GM19099 (cell line): ENCODE results near the gene RIMS1.

Source experiments
- POLR2A ChIP-seq: IDR thresholded peaks from 3 replicates; pipeline ENCODE4 v1.6.1; 2011; ENCODE audit warnings: low read depth; ENCODE audit not compliant: insufficient read length; ENCODE audit errors: extremely low read depth

Gene RIMS1

GRCh38 chr6:72132427-72132826 lies 246.1 kb downstream of the RIMS1 start:
- no peak for TF ChIP-seq POLR2A

- no peak for TF ChIP-seq POLR2A
These were observed 246.5 kb downstream of the RIMS1 start for GRCh38 chr6:72132851-72133250.

GRCh38 chr6:72133324-72133723 lies 247.0 kb downstream of the RIMS1 start:
- TF ChIP-seq POLR2A: no peak

- no peak for TF ChIP-seq POLR2A
These were observed 254.4 kb downstream of the RIMS1 start for GRCh38 chr6:72140795-72141194.

- no peak for TF ChIP-seq POLR2A
These were observed 263.4 kb downstream of the RIMS1 start for GRCh38 chr6:72149715-72150114.

GRCh38 chr6:72151742-72152141 lies 265.4 kb downstream of the RIMS1 start:
- no peak for TF ChIP-seq POLR2A

- TF ChIP-seq POLR2A: no peak
These were observed 289.6 kb downstream of the RIMS1 start for GRCh38 chr6:72175916-72176315.

- TF ChIP-seq POLR2A: no peak
These were observed 296.2 kb downstream of the RIMS1 start for GRCh38 chr6:72182337-72183246.

GRCh38 chr6:72203983-72204382 lies 317.6 kb downstream of the RIMS1 start:
- no peak for TF ChIP-seq POLR2A

- TF ChIP-seq POLR2A: no peak
These were observed 319.1 kb downstream of the RIMS1 start for GRCh38 chr6:72205500-72205899.

- TF ChIP-seq POLR2A: no peak
These were observed 320.3 kb downstream of the RIMS1 start for GRCh38 chr6:72206606-72207005.

GRCh38 chr6:72212686-72213085 lies 326.3 kb downstream of the RIMS1 start:
- no peak for TF ChIP-seq POLR2A

- no peak for TF ChIP-seq POLR2A
These were observed 327.3 kb downstream of the RIMS1 start for GRCh38 chr6:72213654-72214053.

- no peak for TF ChIP-seq POLR2A
These were observed 330.1 kb downstream of the RIMS1 start for GRCh38 chr6:72216222-72217068.

GRCh38 chr6:72217626-72218025 lies 331.3 kb downstream of the RIMS1 start:
- no peak for TF ChIP-seq POLR2A

GRCh38 chr6:72218125-72218524 lies 331.8 kb downstream of the RIMS1 start:
- no peak for TF ChIP-seq POLR2A
